GM12878 (cell line): ENCODE measurements around the gene KRTAP2-1. TPM values are rescaled to one million over a fixed set of nuclear protein-coding genes. Genes with fewer than 3 reads are reported as not detected.

Experiments used
- ATAC-seq: fragments of 200-7000 bp; cut with Tn5 transposase; 3 replicates; pipeline ENCODE4 v1.9.1; 2020; ENCODE audit warnings: mild to moderate bottlenecking, moderate library complexity
- BruUV-seq: library from RNA; stranded (reverse); fragments of 400-500 nt; replicated peaks from 2 replicates; lab custom pipeline; 2021; lab: Mats Ljungman, UMichigan
- CTCF ChIA-PET: fragments of 300-600 bp; sonication (Branson Sonifier 250); formaldehyde crosslinking; extraction: SDS; loops from one replicate; lab custom pipeline; 2021; ENCODE audit warnings: inconsistent platforms; lab: Yijun Ruan, JAX
- POLR2A ChIA-PET: fragments of 350-600 bp; formaldehyde crosslinking; extraction: SDS; loops from one replicate; lab custom pipeline; 2021; ENCODE audit warnings: inconsistent platforms; lab: Charles Lee
- RAD21 ChIA-PET: fragments of 300-600 bp; sonication (Branson Sonifier 250); formaldehyde crosslinking; loops from one replicate; lab custom pipeline; 2023; ENCODE audit warnings: antibody characterized with exemption; ENCODE audit not compliant: unreplicated experiment; lab: Charles Lee
- SMC1A ChIA-PET: fragments of 300-600 bp; sonication (Branson Sonifier 250); formaldehyde crosslinking; loops from one replicate; lab custom pipeline; 2023; ENCODE audit not compliant: unreplicated experiment, uncharacterized antibody; lab: Charles Lee
- DNase-seq: peaks from one replicate; pipeline ENCODE4 v3.0.0-alpha.2; 2011; ENCODE audit warnings: low read depth, low spot score
- FAIRE-seq: peaks from 3 replicates; lab custom pipeline; 2011; peaks lifted over from hg19 to GRCh38; lab: Jason Lieb, UNC
- H2AFZ ChIP-seq: 2 replicates; pipeline ENCODE4 v1.6.0; 2011; ENCODE audit warnings: low read depth, low read length, control low read depth; ENCODE audit not compliant: control insufficient read depth
- H3K27ac ChIP-seq: 2 replicates; pipeline ENCODE4 v1.5.1; 2011; ENCODE audit warnings: control low read depth; ENCODE audit not compliant: control insufficient read depth, insufficient read depth
- H3K27me3 ChIP-seq, 2 experiments: replicated peaks in 1 of 2; 2 replicates each; pipeline versions ENCODE4 v1.6.0 to v1.6.1; 2011; ENCODE audit warnings: low read length in 1 of 2; ENCODE audit not compliant: control insufficient read depth in 2 of 2, insufficient read depth in 2 of 2
- H3K36me3 ChIP-seq, 2 experiments: 2 replicates each; pipeline ENCODE4 v1.5.1; 2011; ENCODE audit warnings: low read length in 1 of 2; ENCODE audit not compliant: control insufficient read depth in 2 of 2, insufficient read depth in 2 of 2
- H3K4me1 ChIP-seq: 2 replicates; pipeline ENCODE4 v1.6.1; 2011; ENCODE audit warnings: mild to moderate bottlenecking, low read length, moderate library complexity, mixed read lengths; ENCODE audit not compliant: control insufficient read depth, insufficient read depth
- H3K4me2 ChIP-seq: 2 replicates; pipeline ENCODE4 v1.6.0; 2011; ENCODE audit warnings: control low read depth; ENCODE audit not compliant: control insufficient read depth, insufficient read depth
- H3K4me3 ChIP-seq: fragments of 200-600 bp; sonication (generic); 2 replicates; pipeline ENCODE4 v1.5.1; 2016
- H3K79me2 ChIP-seq: 2 replicates; pipeline ENCODE4 v1.6.0; 2011; ENCODE audit warnings: low read length; ENCODE audit not compliant: control insufficient read depth, insufficient read depth
- H3K9ac ChIP-seq: 2 replicates; pipeline ENCODE4 v1.8.0; 2011; ENCODE audit warnings: low read length, control low read depth, mixed read lengths; ENCODE audit not compliant: control insufficient read depth, insufficient read depth
- H3K9me3 ChIP-seq: replicated peaks from 3 replicates; pipeline ENCODE4 v1.5.1; 2011; ENCODE audit warnings: mild to moderate bottlenecking, low read length; ENCODE audit not compliant: control insufficient read depth, insufficient read depth
- H4K20me1 ChIP-seq: 2 replicates; pipeline ENCODE4 v1.6.0; 2011; ENCODE audit not compliant: control insufficient read depth, insufficient read depth
- ATF7 ChIP-seq: fragments of 450-650 bp; IDR thresholded peaks from 2 replicates; pipeline ENCODE4 v1.6.1; 2016; ENCODE audit warnings: low read depth, mild to moderate bottlenecking
- CBX3 ChIP-seq: fragments of 200-600 bp; sonication (generic); IDR thresholded peaks from 2 replicates; pipeline ENCODE4 v1.6.1; 2016; ENCODE audit warnings: low read depth, borderline replicate concordance
- EP300 ChIP-seq, 2 experiments: fragments of 150-350 bp in 1 of 2; IDR thresholded peaks; 2 replicates each; pipeline ENCODE4 v1.6.1; 2011 to 2012; ENCODE audit warnings: low read depth in 2 of 2, low read length in 2 of 2, borderline replicate concordance in 1 of 2, improper control_type of control experiment in 1 of 2, inconsistent platforms in 1 of 2; ENCODE audit not compliant: control insufficient read depth in 1 of 2
- ESRRA ChIP-seq: IDR thresholded peaks from 2 replicates; pipeline ENCODE4 v1.6.1; 2012; ENCODE audit warnings: mild to moderate bottlenecking, low read length, improper control_type of control experiment
- GATAD2B ChIP-seq: fragments of 450-650 bp; conservative IDR thresholded peaks from 2 replicates; pipeline ENCODE4 v1.6.1; 2017; ENCODE audit warnings: low read depth, mild to moderate bottlenecking, moderate library complexity
- HDAC2 ChIP-seq: fragments of 200-600 bp; sonication (generic); IDR thresholded peaks from 2 replicates; pipeline ENCODE4 v1.6.1; 2017
- HDGF ChIP-seq: fragments of 450-650 bp; IDR thresholded peaks from 2 replicates; pipeline ENCODE4 v1.6.1; 2016; ENCODE audit warnings: antibody characterized with exemption
- LARP7 ChIP-seq: fragments of 450-650 bp; IDR thresholded peaks from 2 replicates; pipeline ENCODE4 v1.6.1; 2017; ENCODE audit warnings: mild to moderate bottlenecking
- MXI1 ChIP-seq: fragments of 150-350 bp; IDR thresholded peaks from 2 replicates; pipeline ENCODE4 v1.6.1; 2011; ENCODE audit warnings: low read depth, mild to moderate bottlenecking, inconsistent platforms, low read length, improper control_type of control experiment
- PAX8 ChIP-seq: fragments of 450-650 bp; IDR thresholded peaks from 2 replicates; pipeline ENCODE4 v1.6.1; 2017; ENCODE audit warnings: mild to moderate bottlenecking, moderate library complexity
- RAD51 ChIP-seq: fragments of 450-650 bp; IDR thresholded peaks from 2 replicates; pipeline ENCODE4 v1.6.1; 2016; ENCODE audit warnings: moderate library complexity, mild to moderate bottlenecking, inconsistent platforms
- RBBP5 ChIP-seq: fragments of 200-600 bp; sonication (generic); conservative IDR thresholded peaks from 2 replicates; pipeline ENCODE4 v1.6.1; 2016
- RUNX3 ChIP-seq: IDR thresholded peaks from 2 replicates; pipeline ENCODE4 v1.6.1; 2012; ENCODE audit warnings: low read length, inconsistent platforms
- SMARCA5 ChIP-seq: fragments of 450-650 bp; IDR thresholded peaks from 2 replicates; pipeline ENCODE4 v1.6.1; 2017; ENCODE audit warnings: mild to moderate bottlenecking
- SREBF1 ChIP-seq: IDR thresholded peaks from 2 replicates; pipeline ENCODE4 v1.6.1; 2012; ENCODE audit warnings: mild to moderate bottlenecking, low read length
- YY1 ChIP-seq: IDR thresholded peaks from 2 replicates; pipeline ENCODE4 v1.6.1; 2011; ENCODE audit warnings: low read depth, mild to moderate bottlenecking, low read length
- ZZZ3 ChIP-seq: IDR thresholded peaks from 2 replicates; pipeline ENCODE4 v1.6.1; 2011; ENCODE audit warnings: low read depth; ENCODE audit not compliant: control insufficient read depth, insufficient read length
- WGBS: methylation state at CpG from one replicate; pipeline ENCODE4 v1.1.6; 2016; ENCODE audit warnings: low lambda C conversion rate; ENCODE audit not compliant: insufficient replicate concordance, insufficient coverage; ENCODE audit errors: missing lambda C conversion rate; 5-methylcytosine and 5-hydroxymethylcytosine counted together
- in situ Hi-C: fragments of 300-500 bp; cut with MboI; formaldehyde crosslinking; loops from 9 replicates; pipeline ENCODE4 v1.14.3; 2018; ENCODE audit warnings: mixed read lengths
- intact Hi-C: fragments of 100-400 bp; cut with micrococcal nuclease; formaldehyde crosslinking; loops from one replicate; pipeline ENCODE4 v1.14.2; 2022; ENCODE audit not compliant: unreplicated experiment
- polyA plus RNA-seq, 11 experiments: library from polyadenylated mRNA; depleted of rRNA in 4 of 11; unstranded in 6 of 11; stranded (reverse) in 5 of 11; fragments of >200 nt; fragmentation: Nextera tagmentation in 4 of 11; fragmentation: Illumina TruSeq in 1 of 11; extraction: Ambion mirVana in 4 of 11; extraction: Trizol in 1 of 11; gene quantifications; 1 replicate in 1 of 11; 2 replicates in 10 of 11; pipeline versions ENCODE4 v1.2.1 to v1.2.3, GENCODE V29; 2011 to 2016; ENCODE audit warnings: inconsistent platforms in 2 of 11, missing spikeins in 2 of 11, low read depth in 1 of 11
- total RNA-seq, 4 experiments: library from RNA; depleted of rRNA in 3 of 4; stranded (reverse); fragments of >200 nt in 3 of 4; fragmentation: Illumina TruSeq in 1 of 4; extraction: Trizol in 1 of 4; gene quantifications; 2 replicates each; pipeline versions ENCODE4 v1.2.1 to v1.2.3, GENCODE V29; 2013 to 2021
- TF ChIP-seq, protein P1 (sequence below): fragments of 450-650 bp; IDR thresholded peaks from 2 replicates; pipeline ENCODE4 v1.6.1; 2016; ENCODE audit warnings: mild to moderate bottlenecking, moderate library complexity, borderline replicate concordance

KRTAP2-1 gene
- total and polyA plus RNA-seq, 10 of the 15 experiments (the other 5 are each of a cell fraction or from before 2014, with no cell fraction given) = not detected

DNA sequence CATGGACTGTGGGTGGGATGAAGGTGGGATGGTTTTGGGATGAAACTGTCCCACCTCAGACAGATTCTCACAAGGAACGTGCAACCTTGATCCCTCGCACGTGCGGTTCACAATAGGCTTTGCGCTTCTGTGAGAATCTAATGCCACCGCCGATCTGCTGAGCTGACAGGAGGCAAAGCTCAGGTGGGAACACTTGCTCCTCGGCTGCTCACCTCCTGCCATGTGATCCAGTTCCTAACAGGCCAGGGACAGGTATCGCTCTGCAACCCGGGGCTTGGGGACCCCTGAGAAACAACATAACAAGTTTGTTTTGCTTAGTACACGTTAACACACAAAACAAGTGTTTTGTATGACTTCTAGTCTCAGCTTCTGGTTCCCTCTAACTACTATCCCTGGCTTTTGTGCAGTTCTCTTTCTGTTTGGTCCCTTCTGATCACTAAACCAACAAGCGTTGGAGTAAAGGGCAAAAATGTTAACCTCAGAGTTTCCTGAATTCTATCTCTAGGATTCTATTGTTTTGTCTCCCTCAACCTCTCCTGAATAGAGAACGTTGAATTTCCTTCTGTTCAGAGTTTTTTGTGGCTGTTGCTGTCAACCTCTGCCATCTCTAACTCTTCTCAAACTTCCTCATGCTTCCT is 30.4 kb downstream of the KRTAP2-1 start:
- ChIA-PET SMC1A (no interaction called here), CTCF (no interaction called here), RAD21 (no interaction called here), POLR2A (no interaction called here)
- intact Hi-C loops = no loop called here
- Histone ChIP-seq H3K27ac (no peak overlapping the region), H3K36me3 (no peaks in the 10 kb centered on the region), H3K9ac (no peak overlapping the region), H2AFZ (no peak overlapping the region), H3K4me3 (no peak overlapping the region), H3K9me3 (no peaks in the 10 kb centered on the region), H3K4me2 (no peak overlapping the region), H4K20me1 (no peaks in the 10 kb centered on the region), H3K4me1 (no peaks in the 10 kb centered on the region), H3K27me3 (no peaks in the 10 kb centered on the region; a peak in 2 of 4 replicates), H3K79me2 (no peaks in the 10 kb centered on the region)
- WGBS = 42% methylated on average over 13 of the region's 13 CpGs
- no peak for TF ChIP-seq ZZZ3
- no peak for TF ChIP-seq EP300 (IDR thresholded peaks at IDR 0.05; ENCODE audit: borderline replicate concordance in 1 of 2, control insufficient read depth in 1 of 2, low read depth in 2 of 2, low read length in 2 of 2)
- no peak for TF ChIP-seq RAD51
- no peak for TF ChIP-seq HDGF
- TF ChIP-seq MXI1 = no peak
- no peak for TF ChIP-seq SMARCA5
- no peak for TF ChIP-seq SREBF1
- no peak for TF ChIP-seq YY1
- no peak for TF ChIP-seq PAX8
- no peak for TF ChIP-seq ATF7
- no peak for TF ChIP-seq LARP7
- no peak for TF ChIP-seq GATAD2B
- TF ChIP-seq, protein P1, sequence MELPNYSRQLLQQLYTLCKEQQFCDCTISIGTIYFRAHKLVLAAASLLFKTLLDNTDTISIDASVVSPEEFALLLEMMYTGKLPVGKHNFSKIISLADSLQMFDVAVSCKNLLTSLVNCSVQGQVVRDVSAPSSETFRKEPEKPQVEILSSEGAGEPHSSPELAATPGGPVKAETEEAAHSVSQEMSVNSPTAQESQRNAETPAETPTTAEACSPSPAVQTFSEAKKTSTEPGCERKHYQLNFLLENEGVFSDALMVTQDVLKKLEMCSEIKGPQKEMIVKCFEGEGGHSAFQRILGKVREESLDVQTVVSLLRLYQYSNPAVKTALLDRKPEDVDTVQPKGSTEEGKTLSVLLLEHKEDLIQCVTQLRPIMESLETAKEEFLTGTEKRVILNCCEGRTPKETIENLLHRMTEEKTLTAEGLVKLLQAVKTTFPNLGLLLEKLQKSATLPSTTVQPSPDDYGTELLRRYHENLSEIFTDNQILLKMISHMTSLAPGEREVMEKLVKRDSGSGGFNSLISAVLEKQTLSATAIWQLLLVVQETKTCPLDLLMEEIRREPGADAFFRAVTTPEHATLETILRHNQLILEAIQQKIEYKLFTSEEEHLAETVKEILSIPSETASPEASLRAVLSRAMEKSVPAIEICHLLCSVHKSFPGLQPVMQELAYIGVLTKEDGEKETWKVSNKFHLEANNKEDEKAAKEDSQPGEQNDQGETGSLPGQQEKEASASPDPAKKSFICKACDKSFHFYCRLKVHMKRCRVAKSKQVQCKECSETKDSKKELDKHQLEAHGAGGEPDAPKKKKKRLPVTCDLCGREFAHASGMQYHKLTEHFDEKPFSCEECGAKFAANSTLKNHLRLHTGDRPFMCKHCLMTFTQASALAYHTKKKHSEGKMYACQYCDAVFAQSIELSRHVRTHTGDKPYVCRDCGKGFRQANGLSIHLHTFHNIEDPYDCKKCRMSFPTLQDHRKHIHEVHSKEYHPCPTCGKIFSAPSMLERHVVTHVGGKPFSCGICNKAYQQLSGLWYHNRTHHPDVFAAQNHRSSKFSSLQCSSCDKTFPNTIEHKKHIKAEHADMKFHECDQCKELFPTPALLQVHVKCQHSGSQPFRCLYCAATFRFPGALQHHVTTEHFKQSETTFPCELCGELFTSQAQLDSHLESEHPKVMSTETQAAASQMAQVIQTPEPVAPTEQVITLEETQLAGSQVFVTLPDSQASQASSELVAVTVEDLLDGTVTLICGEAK = no peak
- no peak for TF ChIP-seq CBX3
- no peak for TF ChIP-seq RBBP5
- TF ChIP-seq HDAC2 = no peak
- no peak for TF ChIP-seq ESRRA
- TF ChIP-seq RUNX3 = no peak
- DNase-seq (no peak), FAIRE-seq (no peak), ATAC-seq (no peak)
- in situ Hi-C loops = no loop called here
- BruUV-seq = no TSS peak
